H1 (cell line): ENCODE results near the gene CASK. TPM values are rescaled to one million over a fixed set of nuclear protein-coding genes. Genes with fewer than 3 reads are reported as not detected.

Source experiments
- CTCF ChIA-PET: fragments of 300-600 bp; sonication (Branson Sonifier 250); formaldehyde crosslinking; loops from one replicate; lab custom pipeline; 2021; ENCODE audit not compliant: partially characterized antibody; lab: Charles Lee
- POLR2A ChIA-PET: fragments of 300-600 bp; sonication (Branson Sonifier 250); formaldehyde crosslinking; loops from one replicate; lab custom pipeline; 2021; ENCODE audit warnings: inconsistent platforms; ENCODE audit not compliant: partially characterized antibody; lab: Charles Lee
- DNase-seq, 2 experiments: peaks; one replicate each; pipeline versions ENCODE4 v3.0.0 to v3.0.0-alpha.2; 2010 to 2022; ENCODE audit warnings: low spot score in 2 of 2, low read depth in 1 of 2, mixed read lengths in 1 of 2
- FAIRE-seq: peaks from 2 replicates; lab custom pipeline; 2011; peaks lifted over from hg19 to GRCh38; lab: Jason Lieb, UNC
- H2AFZ ChIP-seq: 2 replicates; pipeline ENCODE4 v1.8.1; 2012; ENCODE audit warnings: low read length, inconsistent platforms
- H2AK5ac ChIP-seq: 2 replicates; pipeline ENCODE4 v1.6.1; 2013; ENCODE audit warnings: low read depth, low read length
- H2BK120ac ChIP-seq: replicated peaks from 2 replicates; pipeline ENCODE3; 2013; ENCODE audit warnings: low read depth, low read length, inconsistent platforms
- H2BK12ac ChIP-seq: 2 replicates; pipeline ENCODE4 v1.6.1; 2013; ENCODE audit warnings: low read depth, low read length
- H2BK15ac ChIP-seq: 2 replicates; pipeline ENCODE4 v1.6.1; 2013; ENCODE audit warnings: low read length
- H2BK20ac ChIP-seq: 2 replicates; pipeline ENCODE4 v1.6.1; 2013; ENCODE audit warnings: low read length
- H2BK5ac ChIP-seq: 2 replicates; pipeline ENCODE4 v1.6.1; 2013; ENCODE audit warnings: low read depth, low read length
- H3K14ac ChIP-seq: 2 replicates; pipeline ENCODE4 v1.6.1; 2013; ENCODE audit warnings: inconsistent platforms; ENCODE audit not compliant: insufficient read length
- H3K18ac ChIP-seq: 2 replicates; pipeline ENCODE4 v1.6.1; 2013; ENCODE audit warnings: low read length; ENCODE audit errors: extremely low read depth
- H3K23ac ChIP-seq: 2 replicates; pipeline ENCODE4 v1.6.1; 2013; ENCODE audit warnings: inconsistent platforms; ENCODE audit not compliant: insufficient read length
- H3K23me2 ChIP-seq: 2 replicates; pipeline ENCODE4 v1.6.1; 2013; ENCODE audit warnings: low read depth, low read length
- H3K27ac ChIP-seq: 2 replicates; pipeline ENCODE4 v1.6.1; 2011; ENCODE audit warnings: low read depth, low read length, inconsistent platforms
- H3K27me3 ChIP-seq, 4 experiments: replicated peaks in 1 of 4; 1 replicate in 1 of 4; 2 replicates in 3 of 4; pipeline versions ENCODE4 v1.6.1 to v1.8.1; 2011 to 2013; ENCODE audit warnings: low read length in 3 of 4, mild to moderate bottlenecking in 3 of 4, inconsistent platforms in 2 of 4, mixed read lengths in 2 of 4, moderate library complexity in 1 of 4; ENCODE audit not compliant: control insufficient read depth in 3 of 4, insufficient read depth in 3 of 4; ENCODE audit errors: extremely low read depth in 1 of 4
- H3K36me3 ChIP-seq, 4 experiments: 2 replicates each; pipeline versions ENCODE4 v1.6.1 to v1.8.1; 2011 to 2013; ENCODE audit warnings: mild to moderate bottlenecking in 4 of 4, low read length in 3 of 4, moderate library complexity in 2 of 4, control low read depth in 1 of 4, inconsistent platforms in 1 of 4; ENCODE audit not compliant: insufficient read depth in 4 of 4, control insufficient read depth in 2 of 4
- H3K4ac ChIP-seq: replicated peaks from 2 replicates; pipeline ENCODE3; 2013; ENCODE audit warnings: low read length, low read depth, mixed read lengths, inconsistent platforms; ENCODE audit not compliant: insufficient read length
- H3K4me1 ChIP-seq, 4 experiments: replicated peaks in 1 of 4; 1 replicate in 1 of 4; 2 replicates in 3 of 4; pipeline versions ENCODE4 v1.6.1 to v1.8.1; 2011 to 2013; ENCODE audit warnings: low read length in 3 of 4, inconsistent platforms in 2 of 4, mixed read lengths in 1 of 4; ENCODE audit not compliant: insufficient read depth in 4 of 4, control insufficient read depth in 3 of 4
- H3K4me2 ChIP-seq, 2 experiments: 2 replicates each; pipeline versions ENCODE4 v1.6.1 to v1.8.1; 2011 to 2013; ENCODE audit warnings: low read depth in 2 of 2, low read length in 2 of 2, control low read depth in 1 of 2, inconsistent platforms in 1 of 2, mild to moderate bottlenecking in 1 of 2; ENCODE audit not compliant: insufficient read depth in 1 of 2
- H3K4me3 ChIP-seq, 4 experiments: fragments of 200-600, 300-600 bp in 1 of 4; sonication (generic), shearing (Covaris generic), sonication (Bioruptor Twin) in 1 of 4; 2 replicates each; pipeline versions ENCODE4 v1.5.1 to v1.8.1; 2011 to 2016; ENCODE audit warnings: low read length in 4 of 4, low read depth in 3 of 4, control low read depth in 2 of 4, inconsistent platforms in 2 of 4, mild to moderate bottlenecking in 2 of 4, mixed read lengths in 1 of 4, moderate library complexity in 1 of 4; ENCODE audit not compliant: insufficient read depth in 2 of 4; ENCODE audit errors: extremely low read depth in 1 of 4
- H3K56ac ChIP-seq: replicated peaks from 2 replicates; pipeline ENCODE3; 2013; ENCODE audit warnings: low read depth, mild to moderate bottlenecking, mixed read lengths, low read length, inconsistent platforms; ENCODE audit not compliant: insufficient read length
- H3K79me1 ChIP-seq: 2 replicates; pipeline ENCODE4 v1.6.1; 2013; ENCODE audit warnings: low read depth, low read length, control low read depth
- H3K79me2 ChIP-seq, 2 experiments: 2 replicates each; pipeline versions ENCODE4 v1.6.1 to v1.8.1; 2012 to 2013; ENCODE audit warnings: low read length in 2 of 2, mild to moderate bottlenecking in 2 of 2, inconsistent platforms in 1 of 2; ENCODE audit not compliant: insufficient read depth in 2 of 2, control insufficient read depth in 1 of 2
- H3K9ac ChIP-seq, 4 experiments: replicated peaks in 1 of 4; 1 replicate in 1 of 4; 2 replicates in 3 of 4; pipeline versions ENCODE4 v1.6.1 to v1.8.1; 2011 to 2013; ENCODE audit warnings: low read depth in 3 of 4, low read length in 3 of 4, control low read depth in 2 of 4, mild to moderate bottlenecking in 2 of 4, moderate library complexity in 2 of 4, inconsistent platforms in 1 of 4; ENCODE audit errors: extremely low read depth in 1 of 4
- H3K9me3 ChIP-seq, 2 experiments: 2 replicates each; pipeline versions ENCODE4 v1.6.1 to v1.8.1; 2012 to 2013; ENCODE audit warnings: mild to moderate bottlenecking in 2 of 2, moderate library complexity in 2 of 2, control low read depth in 1 of 2, inconsistent platforms in 1 of 2, low read depth in 1 of 2, low read length in 1 of 2, mixed read lengths in 1 of 2; ENCODE audit not compliant: insufficient read depth in 2 of 2
- H4K20me1 ChIP-seq, 2 experiments: replicated peaks in 1 of 2; 2 replicates each; pipeline versions ENCODE3 to v1.8.1; 2011 to 2013; ENCODE audit warnings: inconsistent platforms in 2 of 2, low read length in 2 of 2, mild to moderate bottlenecking in 1 of 2; ENCODE audit not compliant: insufficient read depth in 2 of 2, control insufficient read depth in 1 of 2
- H4K5ac ChIP-seq: 2 replicates; pipeline ENCODE4 v1.6.1; 2013; ENCODE audit warnings: low read length, low read depth, mixed read lengths, inconsistent platforms; ENCODE audit not compliant: insufficient read length
- H4K8ac ChIP-seq: 2 replicates; pipeline ENCODE4 v1.8.0; 2013; ENCODE audit warnings: mild to moderate bottlenecking, moderate library complexity, low read length, inconsistent platforms; ENCODE audit not compliant: insufficient read depth; ENCODE audit errors: extremely low read depth
- H4K91ac ChIP-seq: replicated peaks from 2 replicates; pipeline ENCODE3; 2013; ENCODE audit warnings: low read length, mixed read lengths, inconsistent platforms; ENCODE audit not compliant: insufficient read length
- JUN ChIP-seq: IDR thresholded peaks from 2 replicates; pipeline ENCODE4 v1.6.1; 2011; ENCODE audit warnings: low read depth, mild to moderate bottlenecking, improper control_type of control experiment, low read length
- NRF1 ChIP-seq: IDR thresholded peaks from 2 replicates; pipeline ENCODE4 v1.6.1; 2011; ENCODE audit warnings: mild to moderate bottlenecking, low read depth, low read length, improper control_type of control experiment
- SIRT6 ChIP-seq: IDR thresholded peaks from one replicate; pipeline ENCODE4 v1.7.1; 2012; ENCODE audit warnings: low read length, inconsistent platforms
- WGBS, 2 experiments: shearing (Covaris generic) in 1 of 2; methylation state at CpG; one replicate each; pipeline versions ENCODE4 v1.1.6 to v1.1.7; 2013 to 2015; ENCODE audit warnings: low lambda C conversion rate in 2 of 2, mixed read lengths in 2 of 2, inconsistent platforms in 1 of 2, low coverage in 1 of 2, missing lambda C conversion rate in 1 of 2; ENCODE audit not compliant: insufficient replicate concordance in 2 of 2, insufficient coverage in 1 of 2, insufficient read length in 1 of 2; ENCODE audit errors: extremely low coverage in 1 of 2, missing lambda C conversion rate in 1 of 2; 5-methylcytosine and 5-hydroxymethylcytosine counted together
- polyA plus RNA-seq, 7 experiments: library from polyadenylated mRNA; depleted of rRNA in 3 of 7; stranded (reverse) in 5 of 7; unstranded in 2 of 7; fragments of >200 nt in 5 of 7; fragments of 200-250 nt in 2 of 7; gene quantifications; 1 replicate in 5 of 7; 2 replicates in 1 of 7; 4 replicates in 1 of 7; pipeline versions ENCODE4 v1.2.1 to v1.2.3, GENCODE V29; 2011 to 2013; ENCODE audit warnings: missing spikeins in 2 of 7, mixed read lengths in 2 of 7
- total RNA-seq: library from RNA; stranded (reverse); fragmentation: NEBNext Ultra II Directional; extraction: Animal tissue kit (Norgen Biotek cat#: 25700); gene quantifications from 2 replicates; pipeline ENCODE4 v1.2.1, GENCODE V29; 2021

The CASK gene
- total and polyA plus RNA-seq, 2 of the 8 experiments (the other 6 are each of a cell fraction or from before 2014, with no cell fraction given) = 21.6 to 55.1 TPM

GRCh38 chrX:41559235-41560052 is 363.9 kb downstream of the CASK start:
- Histone ChIP-seq H3K18ac (no peak overlapping the region), H3K14ac (no peak overlapping the region), H3K36me3 (no peaks in the 10 kb centered on the region), H2BK12ac (no peak overlapping the region), H4K5ac (no peak overlapping the region), H2BK15ac (no peak overlapping the region), H2BK120ac (no peak overlapping the region), H2AFZ (no peak overlapping the region), H4K8ac (no peak overlapping the region), H3K23me2 (no peaks in the 10 kb centered on the region), H3K79me2 (no peaks in the 10 kb centered on the region), H3K4me2 (no peak overlapping the region), H3K4ac (no peak overlapping the region), H3K56ac (no peak overlapping the region), H4K91ac (no peak overlapping the region), H3K9me3 (no peaks in the 10 kb centered on the region), H3K4me1 (no peaks in the 10 kb centered on the region), H2BK20ac (no peak overlapping the region), H3K4me3 (no peak overlapping the region), H3K79me1 (no peaks in the 10 kb centered on the region), H3K27ac (no peak overlapping the region), H2AK5ac (no peak overlapping the region), H3K23ac (no peak overlapping the region), H3K9ac (no peak overlapping the region), H4K20me1 (no peaks in the 10 kb centered on the region), H2BK5ac (no peak overlapping the region), H3K27me3 (no peaks in the 10 kb centered on the region)
- ChIA-PET CTCF (interaction anchor here (1.1 kb wide), 1 partner anchor 234 kb away, joined by 3 read pairs; no protein-coding TSS in a partner anchor), POLR2A (no interaction called here)
- DNase-seq (no peak), FAIRE-seq (no peak)
- WGBS, 2 experiments = 84% methylated on average over 5 of the region's 7 CpGs; no CpG with 5 or more reads in 1 of the 2 experiments
- no peak for TF ChIP-seq SIRT6
- TF ChIP-seq NRF1 = no peak
- TF ChIP-seq JUN = no peak
